ENCODE results near the gene ANAPC4.
"Not testable (repeated sequence)": the region's sequence is repeated elsewhere in the genome, so short reads cannot be mapped to it uniquely, and the experiment has no call there.

Gene ANAPC4

DNA sequence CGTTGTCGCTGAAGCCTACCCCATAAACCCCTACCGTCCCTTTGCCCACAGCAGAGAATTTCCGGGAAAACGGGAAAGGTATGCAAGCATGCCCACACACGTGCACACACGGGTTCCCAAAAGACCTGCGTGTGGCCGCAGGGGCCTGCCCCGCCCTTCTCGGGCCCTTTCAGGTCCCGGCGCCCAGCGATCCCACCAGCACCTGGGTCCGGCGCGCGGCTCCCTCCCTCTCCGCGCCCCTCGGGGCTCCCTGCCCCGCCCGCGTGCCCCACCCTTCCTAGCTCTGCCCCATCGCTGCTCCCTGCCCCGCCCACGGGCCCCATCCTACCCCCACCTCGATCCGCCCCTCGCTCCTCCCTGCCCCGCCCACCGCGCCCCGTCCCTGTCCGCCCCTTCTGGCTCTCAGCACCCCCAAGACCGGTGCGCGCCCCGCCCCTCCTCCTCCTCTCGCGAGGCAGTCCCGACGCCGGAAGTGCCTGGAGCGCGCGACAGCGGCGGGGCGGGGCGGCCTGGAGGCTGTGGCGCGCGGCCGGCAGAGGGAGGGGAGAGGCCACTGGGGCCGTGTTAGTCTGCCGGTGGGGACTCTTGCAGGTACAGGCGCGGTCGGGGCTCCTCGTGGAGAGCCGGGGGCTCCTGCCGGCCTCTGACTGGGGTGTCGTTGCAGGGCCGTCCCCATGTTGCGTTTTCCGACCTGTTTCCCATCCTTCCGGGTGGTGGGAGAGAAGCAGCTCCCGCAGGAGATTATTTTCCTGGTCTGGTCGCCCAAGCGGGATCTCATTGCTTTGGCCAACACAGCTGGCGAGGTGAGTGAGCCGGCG, at the start of gene ANAPC4:
ANAPC4 (plus strand) TSS at position 510 of the 818 bp plus-strand sequence; CDS start at position 675, 165 bp downstream.
- peak; percentile 84 to 99 (median 95) for DNase-seq

DNA sequence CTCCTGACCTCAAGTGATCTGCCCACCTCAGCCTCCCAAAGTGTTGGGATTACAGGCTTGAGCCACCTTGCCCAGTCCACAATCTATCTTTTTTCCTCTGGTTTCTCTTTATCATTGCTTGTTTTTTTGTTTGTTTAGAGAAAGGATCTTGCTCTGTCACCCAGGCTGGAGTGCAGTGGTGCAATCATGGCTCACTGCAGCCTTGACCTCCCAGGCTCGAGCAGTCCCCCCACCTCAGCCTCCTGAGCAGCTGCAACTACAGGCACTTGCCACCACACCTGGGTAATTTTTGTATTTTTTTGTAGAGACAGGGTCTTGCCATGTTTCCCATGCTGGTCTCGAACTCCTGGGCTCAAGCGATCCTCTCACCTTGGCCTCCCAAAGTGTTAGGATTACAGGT, 48.6 kb upstream of the ANAPC4 start:
- DNase-seq: not testable (repeated sequence)

DNA sequence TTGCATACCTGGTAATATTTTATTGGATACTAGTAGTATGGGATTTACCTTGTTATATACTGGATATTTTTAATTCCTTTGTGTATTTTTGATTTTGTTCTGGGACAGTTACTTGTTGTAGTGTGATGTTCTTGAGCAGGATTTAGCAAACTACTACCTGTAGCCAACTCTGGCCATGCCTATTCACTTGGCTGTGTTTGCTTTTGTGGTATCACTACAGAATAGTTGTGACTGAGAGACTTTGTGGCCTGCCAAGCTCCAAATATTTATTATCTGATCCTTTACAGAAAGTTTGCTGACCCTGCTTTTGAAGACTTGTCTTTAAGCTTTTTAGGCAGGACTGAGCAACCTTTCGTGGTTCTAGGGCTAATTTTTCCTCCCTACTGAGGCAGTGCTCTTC, 46.7 kb upstream of the ANAPC4 start:
- no peak for DNase-seq

DNA sequence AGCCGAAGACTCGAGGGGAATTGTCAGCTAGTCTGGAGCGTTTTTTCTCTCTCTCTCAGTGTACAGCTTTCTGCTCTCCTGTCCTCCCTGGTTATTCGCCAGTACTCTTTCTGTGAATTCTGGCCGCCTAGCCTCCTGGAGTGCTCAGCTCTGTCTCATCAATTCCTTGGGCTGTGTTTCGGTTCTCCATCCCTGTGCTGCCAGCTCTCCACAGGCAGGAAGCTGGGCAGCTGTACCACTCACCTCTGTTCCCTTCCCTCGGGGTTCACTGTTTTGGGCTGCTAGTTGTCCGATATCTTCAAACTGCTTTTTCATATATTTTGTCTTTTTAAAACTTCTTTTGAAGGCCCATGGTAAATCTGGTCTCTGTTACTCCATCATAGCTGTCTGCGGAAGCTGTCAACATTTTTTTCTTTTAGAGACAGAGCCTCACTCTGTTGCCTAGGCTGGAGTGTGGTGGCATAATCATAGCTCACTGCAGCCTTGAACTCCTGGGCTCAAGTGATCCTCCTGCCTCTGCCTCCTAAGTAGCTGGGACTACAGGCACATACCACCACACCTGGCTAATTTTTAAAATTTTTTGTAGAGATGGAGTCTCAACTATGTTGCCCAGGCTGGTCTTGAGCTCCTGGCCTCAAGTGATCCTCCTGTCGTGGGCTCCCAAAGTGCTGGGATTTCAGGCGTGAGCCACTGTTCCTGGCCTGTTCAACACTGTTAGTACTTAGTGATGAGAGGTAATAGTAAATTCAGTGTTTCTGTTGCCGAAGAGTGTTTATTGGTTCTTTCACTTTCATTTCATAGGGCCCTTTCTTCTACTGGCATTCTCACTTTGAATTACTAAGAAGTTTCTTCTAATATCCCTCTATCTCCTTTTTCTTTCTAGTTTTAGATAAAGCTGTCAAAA, 45.9 kb upstream of the ANAPC4 start:
- DNase-seq: no peak

DNA sequence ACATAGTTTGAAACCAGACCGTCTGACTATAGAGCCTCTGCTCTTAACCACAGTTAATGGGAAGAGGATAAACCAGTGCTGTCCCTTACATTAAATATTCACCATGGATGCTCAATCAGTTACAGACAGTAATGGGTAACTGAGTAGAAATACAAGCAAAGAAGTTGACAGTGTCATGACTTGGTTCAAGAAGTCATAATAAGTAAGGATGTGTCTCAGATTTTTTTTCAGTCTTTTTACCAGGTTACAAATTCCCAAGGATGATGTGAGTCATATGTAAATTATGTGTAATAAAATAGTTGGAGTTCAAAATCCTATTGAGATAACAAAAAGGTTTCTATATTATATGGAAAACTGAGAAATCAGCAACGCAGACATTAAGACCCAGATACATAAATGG, 33.4 kb upstream of the ANAPC4 start:
- DNase-seq: no peak

DNA sequence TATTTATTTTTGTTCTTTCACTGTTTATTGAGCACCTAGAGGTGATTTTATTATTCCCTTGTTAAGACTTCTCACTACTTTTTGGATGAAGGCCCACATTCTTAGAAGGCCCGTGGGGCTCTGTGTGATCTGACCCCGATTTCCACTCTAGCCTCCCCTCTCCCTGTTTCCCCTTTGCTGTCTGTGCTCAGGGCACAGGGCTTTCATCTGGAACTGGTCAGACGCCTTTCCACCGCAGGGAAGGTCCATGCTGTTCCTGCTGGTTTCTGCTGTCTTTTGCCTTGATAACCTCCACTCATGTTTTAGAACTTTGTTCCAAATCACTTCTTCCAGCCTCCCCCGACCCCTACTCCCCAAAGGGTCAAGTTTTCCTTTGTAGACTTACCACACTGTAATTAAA, 31.3 kb upstream of the ANAPC4 start:
- DNase-seq: no peak

GRCh38 chr4:25346913-25347312, 30.1 kb upstream of the ANAPC4 start:
- DNase-seq: no peak

DNA sequence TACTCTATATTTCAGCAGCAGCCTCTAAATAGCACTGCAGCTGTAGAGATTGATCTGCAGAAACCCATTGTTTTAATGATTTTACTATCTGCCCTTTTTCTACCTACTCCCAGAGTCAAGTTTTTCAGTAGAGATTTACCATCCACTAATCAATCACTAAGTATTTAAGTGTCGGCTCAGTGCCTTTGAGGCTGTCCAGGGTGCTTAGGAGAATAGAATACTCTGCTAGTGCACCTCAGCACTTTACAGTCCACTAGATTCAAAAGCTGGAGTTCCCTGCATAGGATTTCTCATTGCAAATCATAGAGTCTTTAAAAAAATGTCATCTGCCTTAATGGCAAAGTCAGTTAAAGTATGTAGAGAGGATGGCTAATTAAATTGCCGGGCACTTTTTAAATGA, 29.6 kb upstream of the ANAPC4 start:
- DNase-seq: no peak

- DNase-seq: no peak
Measured at GRCh38 chr4:25347971-25348370, 29.1 kb upstream of the ANAPC4 start.

GRCh38 chr4:25350561-25350960, 26.5 kb upstream of the ANAPC4 start:
- DNase-seq: no peak

DNA sequence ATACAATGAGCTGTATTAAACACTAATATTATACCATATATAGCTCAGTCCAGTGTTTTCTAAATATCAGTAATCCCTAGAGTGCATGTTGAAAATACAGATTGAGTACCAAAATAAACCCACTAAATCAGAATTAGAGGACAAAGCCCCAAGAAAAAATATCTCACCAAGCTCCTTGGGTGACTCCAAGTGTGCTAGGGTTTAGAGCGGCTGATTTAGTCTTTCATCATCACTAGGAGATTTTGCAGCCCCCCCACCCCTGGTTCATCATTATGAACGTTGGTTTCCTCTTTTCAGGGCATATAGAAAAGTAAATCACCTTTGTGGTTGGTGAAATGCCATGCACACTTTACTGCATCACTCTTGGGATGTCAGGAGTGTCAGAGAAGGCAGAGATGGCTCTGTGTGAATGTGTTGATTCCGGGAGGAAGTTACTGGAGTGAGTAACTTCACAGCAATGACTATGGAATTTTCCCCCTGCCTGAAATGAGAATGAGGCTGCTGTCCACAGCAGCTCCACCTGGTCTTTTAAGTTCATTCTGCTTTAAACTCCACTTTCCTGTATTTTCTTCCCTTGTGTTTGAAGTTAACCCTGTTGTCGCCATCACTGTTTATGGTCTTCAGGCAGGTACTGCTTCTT, 25.2 kb upstream of the ANAPC4 start:
- DNase-seq: no peak

DNA sequence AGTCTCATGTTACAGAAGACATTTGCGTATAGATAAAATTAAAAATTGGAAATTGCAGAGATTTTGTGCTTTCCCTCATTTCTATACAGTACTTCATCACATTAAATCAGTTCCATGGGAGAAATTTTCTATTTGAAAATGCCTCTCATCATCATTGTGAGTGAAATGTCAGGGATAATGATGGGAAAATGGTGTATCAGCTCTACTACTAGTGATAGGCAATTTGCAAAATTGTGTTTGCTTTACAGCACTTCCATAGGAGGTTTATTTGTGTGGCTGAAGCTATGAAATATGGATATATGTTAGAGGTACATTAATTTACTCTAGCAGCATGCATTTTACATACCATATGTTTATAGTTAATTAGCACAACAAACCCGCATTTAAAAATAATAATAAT, 21.0 kb upstream of the ANAPC4 start:
- DNase-seq: no peak

DNA sequence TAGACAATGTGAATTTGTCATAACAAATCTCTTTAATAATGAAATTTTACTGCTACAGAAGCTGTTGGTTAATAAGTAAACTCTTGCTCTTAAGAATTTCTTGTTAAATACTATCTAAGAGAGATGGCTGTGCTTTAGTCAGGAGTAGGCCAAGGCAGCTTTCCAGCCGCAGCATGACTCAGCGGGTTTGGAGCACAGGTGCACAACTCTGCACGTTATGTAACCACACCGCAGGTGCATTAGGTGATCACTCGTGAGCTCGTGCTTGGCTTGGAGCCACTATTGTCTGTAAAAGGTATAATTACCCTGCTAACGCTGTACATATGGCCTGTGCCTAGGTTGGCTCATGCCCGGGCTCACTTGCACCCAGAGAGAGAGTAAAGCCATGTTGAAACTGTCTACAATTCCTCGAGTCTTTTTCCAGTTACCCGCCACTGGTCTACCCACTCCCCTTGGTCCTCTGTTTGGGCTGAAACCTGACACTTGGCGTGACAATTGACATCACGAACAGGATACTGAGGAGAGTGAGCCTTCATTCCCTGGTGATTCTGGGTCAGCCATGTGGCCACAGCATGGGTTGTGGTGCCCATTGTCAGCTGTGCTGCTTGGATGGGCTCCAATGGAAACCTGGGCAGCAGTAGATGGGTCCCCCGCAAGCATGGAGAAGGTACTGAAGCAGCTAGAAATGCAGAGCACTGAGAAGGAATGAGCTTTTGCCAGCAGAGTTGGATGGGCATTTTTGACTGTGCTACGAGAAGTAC, 18.4 kb upstream of the ANAPC4 start:
- no peak for DNase-seq

DNA sequence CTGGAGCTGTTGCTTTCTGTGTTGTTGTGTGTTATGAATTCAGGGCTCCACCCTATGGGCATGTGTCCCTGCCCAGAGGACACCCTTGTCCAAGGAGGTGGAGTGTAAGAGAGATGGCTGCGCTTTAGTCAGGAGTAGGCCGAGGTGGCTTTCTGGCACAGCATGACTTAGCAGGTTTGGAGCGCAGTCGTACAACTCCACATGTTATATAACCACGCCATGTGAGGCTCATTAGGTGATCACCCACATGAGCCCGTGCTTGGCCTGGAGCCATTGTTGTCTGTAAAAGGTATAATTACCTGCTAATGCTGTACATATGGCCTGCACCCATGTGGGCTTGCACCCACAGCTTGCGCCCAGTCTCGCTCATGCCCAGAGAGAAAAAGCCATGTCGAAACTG, 15.8 kb upstream of the ANAPC4 start:
- DNase-seq: no peak

GRCh38 chr4:25367004-25367621, 9.9 kb upstream of the ANAPC4 start:
- no peak for DNase-seq

GRCh38 chr4:25367877-25368276, 9.2 kb upstream of the ANAPC4 start:
- no peak for DNase-seq

- DNase-seq: no peak
Measured at GRCh38 chr4:25368315-25368714, 8.7 kb upstream of the ANAPC4 start.

GRCh38 chr4:25370242-25370641, 6.8 kb upstream of the ANAPC4 start:
- no peak for DNase-seq

DNA sequence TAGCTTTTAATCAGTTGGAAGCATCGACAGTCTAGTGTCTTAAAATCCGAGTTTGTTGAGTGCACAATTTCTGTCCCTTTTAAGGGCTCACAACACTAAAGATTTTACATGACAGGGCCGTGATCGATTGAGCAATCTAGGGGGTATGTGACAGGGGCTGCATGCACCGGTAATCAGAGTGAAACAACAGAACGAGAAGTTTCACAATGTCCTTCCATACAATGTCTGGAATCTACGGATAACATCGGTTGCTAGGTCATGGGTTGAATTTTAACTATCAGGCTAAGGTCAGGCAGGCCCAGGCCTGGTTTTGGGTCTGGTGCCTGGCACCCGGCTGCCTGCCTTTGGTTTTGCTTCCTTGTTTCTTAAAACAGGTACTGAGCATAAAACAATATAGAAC, 4.5 kb upstream of the ANAPC4 start:
- not testable (repeated sequence) for DNase-seq

GRCh38 chr4:25377572-25378436, 741 bp downstream of the ANAPC4 start:
- DNase-seq: no peak

DNA sequence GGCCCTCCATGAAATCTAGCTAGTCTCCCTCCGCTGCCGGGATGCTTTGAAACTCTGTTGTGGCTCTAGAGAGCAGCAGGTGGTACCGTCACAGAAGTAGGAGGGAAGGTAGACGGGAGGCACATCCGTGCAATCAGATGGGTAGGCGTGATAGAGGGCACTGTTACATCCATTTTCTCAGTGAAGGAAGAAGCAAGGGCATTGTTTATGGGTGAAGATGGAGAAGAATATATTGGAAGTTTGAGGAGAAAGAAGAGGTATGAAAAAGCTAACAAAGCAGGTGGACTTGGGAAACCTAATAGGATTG, 1.3 kb downstream of the ANAPC4 start:
- no peak for DNase-seq
